GM18873 (cell line): Measurements from ENCODE around the gene ZNF277.
A peak's percentile ranks its signal among the peaks of the same experiment; 100 is the strongest.

Source experiments
- ATAC-seq: cut with Tn5 transposase; IDR thresholded peaks from one replicate; pipeline ENCODE4 v1.9.1; 2021; ENCODE audit warnings: mild to moderate bottlenecking, moderate library complexity, moderate number of reproducible peaks; ENCODE audit not compliant: unreplicated experiment, low FRiP score

ZNF277 gene

GRCh38 chr7:112184455-112184854 is 22.0 kb upstream of the ZNF277 start:
- no peak for ATAC-seq

- ATAC-seq, result no peak
Measured at GRCh38 chr7:112185005-112185834, 21.3 kb upstream of the ZNF277 start.

GRCh38 chr7:112186300-112186699 is 20.2 kb upstream of the ZNF277 start:
- ATAC-seq, result no peak

- ATAC-seq, result no peak
Measured at GRCh38 chr7:112188257-112188656, 18.2 kb upstream of the ZNF277 start.

- ATAC-seq, result no peak
Measured at GRCh38 chr7:112189691-112190090, 16.8 kb upstream of the ZNF277 start.

GRCh38 chr7:112190120-112190519 is 16.4 kb upstream of the ZNF277 start:
- ATAC-seq, result no peak

- ATAC-seq, result no peak
Measured at GRCh38 chr7:112192236-112193154, 14.0 kb upstream of the ZNF277 start.

- no peak for ATAC-seq
Measured at GRCh38 chr7:112193915-112194502, 12.5 kb upstream of the ZNF277 start.

- ATAC-seq, result no peak
Measured at GRCh38 chr7:112195717-112196116, 10.8 kb upstream of the ZNF277 start.

- ATAC-seq, result no peak
Measured at GRCh38 chr7:112197322-112197721, 9.2 kb upstream of the ZNF277 start.

GRCh38 chr7:112199035-112199655 is 7.3 kb upstream of the ZNF277 start:
- ATAC-seq, result no peak

GRCh38 chr7:112199672-112200071 is 6.8 kb upstream of the ZNF277 start:
- ATAC-seq, result no peak

- no peak for ATAC-seq
Measured at GRCh38 chr7:112201411-112201810, 5.1 kb upstream of the ZNF277 start.

- ATAC-seq, result no peak
Measured at GRCh38 chr7:112201839-112202238, 4.7 kb upstream of the ZNF277 start.

- ATAC-seq, result no peak
Measured at GRCh38 chr7:112202816-112203215, 3.7 kb upstream of the ZNF277 start.

GRCh38 chr7:112203365-112203739 is 3.1 kb upstream of the ZNF277 start:
- ATAC-seq, result no peak

- ATAC-seq, result no peak
Measured at GRCh38 chr7:112204499-112205342, 1.8 kb upstream of the ZNF277 start.

GRCh38 chr7:112205343-112206237 is 905 bp upstream of the ZNF277 start:
- ATAC-seq, result peak; percentile 8
